HCT116 (cell line): ENCODE measurements around the gene ITSN1. TPM values are rescaled to one million over a fixed set of nuclear protein-coding genes. Genes with fewer than 3 reads are reported as not detected.
"Not testable (repeated sequence)": the region's sequence is repeated elsewhere in the genome, so short reads cannot be mapped to it uniquely, and the experiment has no call there.

Source experiments
- ATAC-seq: fragments of 200-7000 bp; cut with Tn5 transposase; 2 replicates; pipeline ENCODE4 v1.9.1; 2020; ENCODE audit warnings: mild to moderate bottlenecking, moderate library complexity
- BruUV-seq: library from RNA; stranded (reverse); fragments of 400-500 nt; replicated peaks from 2 replicates; lab custom pipeline; 2021; lab: Mats Ljungman, UMichigan
- CTCF ChIA-PET: fragments of 300-600 bp; sonication (Branson Sonifier 250); formaldehyde crosslinking; loops from one replicate; lab custom pipeline; 2021; ENCODE audit warnings: antibody characterized with exemption; lab: Charles Lee
- POLR2A ChIA-PET: fragments of 300-600, 350-600 bp; sonication (Branson Sonifier 250); formaldehyde crosslinking; loops from one replicate; lab custom pipeline; 2021; ENCODE audit warnings: antibody characterized with exemption; lab: Charles Lee
- RAD21 ChIA-PET, 2 experiments: fragments of 300-600 bp; sonication (Branson Sonifier 250); formaldehyde crosslinking; loops; one replicate each; lab custom pipeline; 2023; ENCODE audit warnings: low total read pairs in 2 of 2; ENCODE audit not compliant: uncharacterized antibody in 2 of 2, unreplicated experiment in 2 of 2, low non-redundant PET in 1 of 2; lab: Charles Lee
- DNase-seq: peaks from one replicate; pipeline ENCODE4 v3.0.0-alpha.2; 2010; ENCODE audit warnings: low read depth, low spot score
- H2AFZ ChIP-seq: fragments of 200-600 bp; shearing (Covaris generic), sonication (generic); 2 replicates; pipeline ENCODE4 v1.6.1; 2017; ENCODE audit warnings: low read depth, mixed run types, mixed read lengths, antibody characterized with exemption, low read length; ENCODE audit not compliant: poor library complexity, severe bottlenecking
- H3K27ac ChIP-seq: 2 replicates; pipeline ENCODE4 v1.5.1; 2012; ENCODE audit warnings: low read depth, low read length
- H3K27me3 ChIP-seq: fragments of 200-600 bp; sonication (generic); 2 replicates; pipeline ENCODE4 v1.6.1; 2016; ENCODE audit warnings: mixed run types, low read length, mixed read lengths; ENCODE audit not compliant: insufficient read depth
- H3K36me3 ChIP-seq, 2 experiments: fragments of 200-500 bp in 1 of 2; fragments of 200-600 bp in 1 of 2; sonication (Bioruptor generic) in 1 of 2; sonication (generic) in 1 of 2; 2 replicates each; pipeline versions ENCODE4 v1.5.1 to v1.6.1; 2014 to 2016; ENCODE audit warnings: low read length in 2 of 2, inconsistent platforms in 1 of 2, mixed read lengths in 1 of 2, mixed run types in 1 of 2; ENCODE audit not compliant: insufficient read depth in 2 of 2, control insufficient read depth in 1 of 2
- H3K4me1 ChIP-seq, 2 experiments: fragments of 200-600 bp in 1 of 2; sonication (generic) in 1 of 2; 2 replicates each; pipeline versions ENCODE4 v1.5.1 to v1.6.1; 2012 to 2017; ENCODE audit warnings: low read length in 2 of 2, inconsistent platforms in 1 of 2, mild to moderate bottlenecking in 1 of 2, mixed read lengths in 1 of 2, mixed run types in 1 of 2, moderate library complexity in 1 of 2; ENCODE audit not compliant: insufficient read depth in 2 of 2, control insufficient read depth in 1 of 2
- H3K4me2 ChIP-seq: fragments of 200-600 bp; sonication (generic); 2 replicates; pipeline ENCODE4 v1.6.1; 2017; ENCODE audit warnings: mixed run types, low read length, mixed read lengths
- H3K4me3 ChIP-seq, 2 experiments: fragments of 200-600 bp in 1 of 2; sonication (generic) in 1 of 2; replicated peaks in 1 of 2; 2 replicates each; pipeline ENCODE4 v1.5.1; 2011 to 2016; ENCODE audit warnings: low read length in 2 of 2, control low read depth in 1 of 2, low read depth in 1 of 2, mild to moderate bottlenecking in 1 of 2, mixed read lengths in 1 of 2, mixed run types in 1 of 2
- H3K79me2 ChIP-seq: fragments of 200-600 bp; sonication (generic); 2 replicates; pipeline ENCODE4 v1.6.1; 2017; ENCODE audit warnings: mild to moderate bottlenecking, mixed run types, low read length, moderate library complexity, mixed read lengths; ENCODE audit not compliant: insufficient read depth
- H3K9ac ChIP-seq: fragments of 200-600 bp; sonication (generic); 2 replicates; pipeline ENCODE4 v1.6.1; 2016; ENCODE audit warnings: low read length, mixed read lengths
- H3K9me2 ChIP-seq: fragments of 200-600 bp; sonication (generic), shearing (Covaris generic); 2 replicates; pipeline ENCODE4 v1.6.1; 2017; ENCODE audit warnings: mixed run types, mild to moderate bottlenecking, moderate library complexity; ENCODE audit not compliant: insufficient read depth
- H3K9me3 ChIP-seq, 2 experiments: fragments of 200-500 bp in 1 of 2; fragments of 200-600 bp in 1 of 2; sonication (Bioruptor generic) in 1 of 2; sonication (generic) in 1 of 2; 2 replicates each; pipeline ENCODE4 v1.6.1; 2014 to 2017; ENCODE audit warnings: low read length in 2 of 2, mixed read lengths in 2 of 2, inconsistent platforms in 1 of 2, low read depth in 1 of 2, mild to moderate bottlenecking in 1 of 2, mixed run types in 1 of 2, moderate library complexity in 1 of 2; ENCODE audit not compliant: control insufficient read depth in 1 of 2, insufficient read depth in 1 of 2
- H4K20me1 ChIP-seq: fragments of 200-600 bp; sonication (generic), shearing (Covaris generic); 2 replicates; pipeline ENCODE4 v1.6.1; 2017; ENCODE audit warnings: mixed run types, mild to moderate bottlenecking, moderate library complexity; ENCODE audit not compliant: insufficient read depth
- EGR1 ChIP-seq: IDR thresholded peaks from 2 replicates; pipeline ENCODE4 v1.6.1; 2012; ENCODE audit warnings: low read depth
- ELF1 ChIP-seq: IDR thresholded peaks from 2 replicates; pipeline ENCODE4 v1.6.1; 2012; ENCODE audit warnings: low read depth, borderline replicate concordance
- EZH2 ChIP-seq: fragments of 200-600 bp; sonication (generic); IDR thresholded peaks from 2 replicates; pipeline ENCODE4 v1.6.1; 2017; ENCODE audit warnings: antibody characterized with exemption, mixed run types
- FOSL1 ChIP-seq: IDR thresholded peaks from 2 replicates; pipeline ENCODE4 v1.6.1; 2012; ENCODE audit warnings: low read depth
- MAX ChIP-seq: IDR thresholded peaks from 2 replicates; pipeline ENCODE4 v1.6.1; 2012
- POLR2A ChIP-seq: IDR thresholded peaks from 2 replicates; pipeline ENCODE4 v1.7.0; 2011; ENCODE audit warnings: borderline replicate concordance; ENCODE audit not compliant: insufficient read depth, insufficient read length; ENCODE audit errors: extremely low read depth
- POLR2AphosphoS5 ChIP-seq: IDR thresholded peaks from 2 replicates; pipeline ENCODE4 v1.6.1; 2011; ENCODE audit warnings: mild to moderate bottlenecking, low read depth, low read length, moderate library complexity
- RAD21 ChIP-seq: IDR thresholded peaks from 2 replicates; pipeline ENCODE4 v1.6.1; 2012; ENCODE audit warnings: low read depth, mild to moderate bottlenecking
- SIN3A ChIP-seq: IDR thresholded peaks from 2 replicates; pipeline ENCODE4 v1.6.1; 2012; ENCODE audit warnings: low read depth
- SP1 ChIP-seq: IDR thresholded peaks from 2 replicates; pipeline ENCODE4 v1.6.1; 2012; ENCODE audit warnings: low read depth
- SRF ChIP-seq: IDR thresholded peaks from 2 replicates; pipeline ENCODE4 v1.6.1; 2012; ENCODE audit warnings: low read depth
- TCF7L2 ChIP-seq: IDR thresholded peaks from 2 replicates; pipeline ENCODE4 v1.7.0; 2011; ENCODE audit warnings: borderline replicate concordance, inconsistent platforms; ENCODE audit not compliant: insufficient read depth, insufficient read length; ENCODE audit errors: extremely low read depth
- YY1 ChIP-seq: IDR thresholded peaks from 2 replicates; pipeline ENCODE4 v1.6.1; 2011; ENCODE audit warnings: low read length, low read depth, moderate library complexity, mild to moderate bottlenecking; ENCODE audit not compliant: insufficient replicate concordance; ENCODE audit errors: extremely low read depth
- ZFX ChIP-seq: fragments of 450-650 bp; IDR thresholded peaks from 2 replicates; pipeline ENCODE4 v1.6.1; 2017
- ZNF274 ChIP-seq: fragments of 200-500 bp; sonication (Bioruptor generic); IDR thresholded peaks from 2 replicates; pipeline ENCODE4 v1.6.1; 2014; ENCODE audit warnings: mild to moderate bottlenecking, low read depth, low read length, inconsistent platforms
- intact Hi-C: fragments of 100-400 bp; cut with micrococcal nuclease; formaldehyde crosslinking; loops from 2 replicates; pipeline ENCODE4 v1.10.0; 2022
- total RNA-seq: library from RNA; stranded (reverse); gene quantifications from one replicate; pipeline ENCODE4 v1.2.1, GENCODE V29; 2021; ENCODE audit not compliant: unreplicated experiment
- TF ChIP-seq, protein P1 (sequence below): IDR thresholded peaks from 2 replicates; pipeline ENCODE4 v1.6.1; 2012
- TF ChIP-seq, protein P2 (sequence below): IDR thresholded peaks from 2 replicates; pipeline ENCODE4 v1.6.1; 2012; ENCODE audit warnings: low read depth
- TF ChIP-seq, protein P3 (sequence below): IDR thresholded peaks from 2 replicates; pipeline ENCODE4 v1.6.1; 2011; ENCODE audit warnings: mild to moderate bottlenecking, low read length, moderate library complexity; ENCODE audit not compliant: insufficient replicate concordance; ENCODE audit errors: extremely low read depth

The ITSN1 gene
- total RNA-seq, 1 experiment from 2014 or later, result 25.8 TPM

- no peak overlapping the region for H3K27ac ChIP-seq
- no peaks in the 10 kb centered on the region for H4K20me1 ChIP-seq
- ChIA-PET RAD21 (no interaction called here), POLR2A (no interaction called here), CTCF (no interaction called here)
- H3K9me3 ChIP-seq, result no peaks in the 10 kb centered on the region
- no peak overlapping the region for H2AFZ ChIP-seq
- no peaks in the 10 kb centered on the region for H3K79me2 ChIP-seq
- no peaks in the 10 kb centered on the region for H3K4me1 ChIP-seq
- no peaks in the 10 kb centered on the region for H3K27me3 ChIP-seq
- intact Hi-C loops, result no loop called here
- no peaks in the 10 kb centered on the region for H3K9me2 ChIP-seq
- no peak overlapping the region for H3K4me3 ChIP-seq
- H3K9ac ChIP-seq, result no peak overlapping the region
- DNase-seq (no peak), ATAC-seq (no peak)
- H3K4me2 ChIP-seq, result no peak overlapping the region
- H3K36me3 ChIP-seq, result no peaks in the 10 kb centered on the region
- TF ChIP-seq, protein P1, sequence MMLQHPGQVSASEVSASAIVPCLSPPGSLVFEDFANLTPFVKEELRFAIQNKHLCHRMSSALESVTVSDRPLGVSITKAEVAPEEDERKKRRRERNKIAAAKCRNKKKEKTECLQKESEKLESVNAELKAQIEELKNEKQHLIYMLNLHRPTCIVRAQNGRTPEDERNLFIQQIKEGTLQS, result no peak
- TF ChIP-seq SRF (no peak), SP1 (no peak), YY1 (no peak), ZNF274 (no peak), EGR1 (no peak), EZH2 (no peak), MAX (no peak), SIN3A (no peak), FOSL1 (no peak), RAD21 (no peak), ELF1 (no peak), POLR2A (no peak), POLR2AphosphoS5 (no peak), ZFX (no peak), TCF7L2 (no peak)
- TF ChIP-seq, protein P2, sequence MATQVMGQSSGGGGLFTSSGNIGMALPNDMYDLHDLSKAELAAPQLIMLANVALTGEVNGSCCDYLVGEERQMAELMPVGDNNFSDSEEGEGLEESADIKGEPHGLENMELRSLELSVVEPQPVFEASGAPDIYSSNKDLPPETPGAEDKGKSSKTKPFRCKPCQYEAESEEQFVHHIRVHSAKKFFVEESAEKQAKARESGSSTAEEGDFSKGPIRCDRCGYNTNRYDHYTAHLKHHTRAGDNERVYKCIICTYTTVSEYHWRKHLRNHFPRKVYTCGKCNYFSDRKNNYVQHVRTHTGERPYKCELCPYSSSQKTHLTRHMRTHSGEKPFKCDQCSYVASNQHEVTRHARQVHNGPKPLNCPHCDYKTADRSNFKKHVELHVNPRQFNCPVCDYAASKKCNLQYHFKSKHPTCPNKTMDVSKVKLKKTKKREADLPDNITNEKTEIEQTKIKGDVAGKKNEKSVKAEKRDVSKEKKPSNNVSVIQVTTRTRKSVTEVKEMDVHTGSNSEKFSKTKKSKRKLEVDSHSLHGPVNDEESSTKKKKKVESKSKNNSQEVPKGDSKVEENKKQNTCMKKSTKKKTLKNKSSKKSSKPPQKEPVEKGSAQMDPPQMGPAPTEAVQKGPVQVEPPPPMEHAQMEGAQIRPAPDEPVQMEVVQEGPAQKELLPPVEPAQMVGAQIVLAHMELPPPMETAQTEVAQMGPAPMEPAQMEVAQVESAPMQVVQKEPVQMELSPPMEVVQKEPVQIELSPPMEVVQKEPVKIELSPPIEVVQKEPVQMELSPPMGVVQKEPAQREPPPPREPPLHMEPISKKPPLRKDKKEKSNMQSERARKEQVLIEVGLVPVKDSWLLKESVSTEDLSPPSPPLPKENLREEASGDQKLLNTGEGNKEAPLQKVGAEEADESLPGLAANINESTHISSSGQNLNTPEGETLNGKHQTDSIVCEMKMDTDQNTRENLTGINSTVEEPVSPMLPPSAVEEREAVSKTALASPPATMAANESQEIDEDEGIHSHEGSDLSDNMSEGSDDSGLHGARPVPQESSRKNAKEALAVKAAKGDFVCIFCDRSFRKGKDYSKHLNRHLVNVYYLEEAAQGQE, result no peak
- TF ChIP-seq, protein P3, sequence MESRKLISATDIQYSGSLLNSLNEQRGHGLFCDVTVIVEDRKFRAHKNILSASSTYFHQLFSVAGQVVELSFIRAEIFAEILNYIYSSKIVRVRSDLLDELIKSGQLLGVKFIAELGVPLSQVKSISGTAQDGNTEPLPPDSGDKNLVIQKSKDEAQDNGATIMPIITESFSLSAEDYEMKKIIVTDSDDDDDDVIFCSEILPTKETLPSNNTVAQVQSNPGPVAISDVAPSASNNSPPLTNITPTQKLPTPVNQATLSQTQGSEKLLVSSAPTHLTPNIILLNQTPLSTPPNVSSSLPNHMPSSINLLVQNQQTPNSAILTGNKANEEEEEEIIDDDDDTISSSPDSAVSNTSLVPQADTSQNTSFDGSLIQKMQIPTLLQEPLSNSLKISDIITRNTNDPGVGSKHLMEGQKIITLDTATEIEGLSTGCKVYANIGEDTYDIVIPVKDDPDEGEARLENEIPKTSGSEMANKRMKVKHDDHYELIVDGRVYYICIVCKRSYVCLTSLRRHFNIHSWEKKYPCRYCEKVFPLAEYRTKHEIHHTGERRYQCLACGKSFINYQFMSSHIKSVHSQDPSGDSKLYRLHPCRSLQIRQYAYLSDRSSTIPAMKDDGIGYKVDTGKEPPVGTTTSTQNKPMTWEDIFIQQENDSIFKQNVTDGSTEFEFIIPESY, result no peak
- BruUV-seq, result no TSS peak
These were observed 145.1 kb downstream of the ITSN1 start for GRCh38 chr21:33787431-33787830.

GRCh38 chr21:33788438-33788837 lies 146.1 kb downstream of the ITSN1 start:
- H3K9me2 ChIP-seq, CTCF ChIA-PET, H3K9me3 ChIP-seq, BruUV-seq, H4K20me1 ChIP-seq, H3K36me3 ChIP-seq, H3K4me1 ChIP-seq, H3K27ac ChIP-seq, H3K79me2 ChIP-seq, ATAC-seq, H3K27me3 ChIP-seq, H3K9ac ChIP-seq, RAD21 ChIA-PET, POLR2A ChIA-PET, DNase-seq, H3K4me2 ChIP-seq, H2AFZ ChIP-seq, intact Hi-C loops, H3K4me3 ChIP-seq: not testable (repeated sequence)
